Peyer's patch (tissue), 4 donors: ENCODE measurements around the gene DDX11. TPM values are rescaled to one million over a fixed set of nuclear protein-coding genes. Genes with fewer than 3 reads are reported as not detected.

ENCODE experiments used
- DNase-seq, 3 donors: peaks; one replicate each; pipeline ENCODE4 v3.0.0-alpha.2; 2017 to 2019
- H3K27ac ChIP-seq, 4 donors: fragments of 200-600 bp; sonication (generic); one replicate each; pipeline ENCODE4 v1.5.1; 2016 to 2019
- H3K27me3 ChIP-seq, 2 donors: fragments of 200-600 bp; sonication (generic); one replicate each; pipeline ENCODE4 v1.5.1; 2019
- H3K36me3 ChIP-seq, 3 donors: fragments of 200-600 bp; sonication (generic); one replicate each; pipeline ENCODE4 v1.5.1; 2016 to 2019
- H3K4me1 ChIP-seq, 4 donors: fragments of 200-600 bp; sonication (generic); one replicate each; pipeline ENCODE4 v1.5.1; 2016 to 2019
- H3K4me3 ChIP-seq, 4 donors: fragments of 200-600 bp; sonication (generic); 1 replicate in 3 of 4; 2 replicates in 1 of 4; pipeline ENCODE4 v1.5.1; 2016 to 2019; ENCODE audit warnings: mild to moderate bottlenecking in 1 of 4
- H3K9me3 ChIP-seq, 4 donors: fragments of 200-600 bp; sonication (generic); one replicate each; pipeline ENCODE4 v1.5.1; 2016 to 2019; ENCODE audit warnings: mild to moderate bottlenecking in 1 of 4
- CTCF ChIP-seq, 6 experiments: fragments of 450-650 bp in 4 of 6; fragments of 200-600 bp in 2 of 6; sonication (generic) in 1 of 6; IDR thresholded peaks; one replicate each; pipeline ENCODE4 v1.5.1; 2017 to 2019; ENCODE audit warnings: antibody characterized with exemption in 6 of 6, mild to moderate bottlenecking in 3 of 6, moderate library complexity in 1 of 6
- POLR2A ChIP-seq, 2 donors: fragments of 450-650 bp; IDR thresholded peaks; one replicate each; pipeline ENCODE4 v1.5.1; 2017; ENCODE audit warnings: antibody characterized with exemption in 2 of 2, mild to moderate bottlenecking in 2 of 2, moderate library complexity in 2 of 2
- total RNA-seq, 4 donors: library from RNA; depleted of rRNA; stranded (reverse); fragments of >200 nt; gene quantifications; one replicate each; pipeline ENCODE4 v1.1.0, GENCODE V29; 2016

DDX11 gene
- total RNA-seq, 4 donors from 2014 or later, result 53.1 to 189 (median 100) TPM

GRCh38 chr12:31117203-31118011 lies 43.7 kb downstream of the DDX11 start:
- H3K27ac ChIP-seq, result no peak overlapping the region
- H3K4me1 ChIP-seq, result peaks cover 0 to 23% (median 0%) of the 10 kb centered on the region in 4 donors
- peak; percentile 40 to 80 (median 78) for DNase-seq
- H3K9me3 ChIP-seq, result no peaks in the 10 kb centered on the region
- no peaks in the 10 kb centered on the region for H3K36me3 ChIP-seq
- peak overlapping the region; percentile 34 to 66 (median 53) for H3K4me3 ChIP-seq
- H3K27me3 ChIP-seq, result no peaks in the 10 kb centered on the region
- peak in 4 of 6 experiments; percentile 49 to 82 (median 62) for TF ChIP-seq CTCF (IDR thresholded peaks at IDR 0.05)
- no peak for TF ChIP-seq POLR2A (IDR thresholded peaks at IDR 0.05)

GRCh38 chr12:31118347-31119191 lies 44.9 kb downstream of the DDX11 start:
- no peak for TF ChIP-seq CTCF (IDR thresholded peaks at IDR 0.05)
- TF ChIP-seq POLR2A (IDR thresholded peaks at IDR 0.05), result no peak
- Histone ChIP-seq H3K27ac (no peak overlapping the region), H3K9me3 (no peaks in the 10 kb centered on the region), H3K4me1 (peaks cover 0 to 23% (median 0%) of the 10 kb centered on the region in 4 donors), H3K27me3 (no peaks in the 10 kb centered on the region), H3K4me3 (peak overlapping the region; percentile 34 to 66 (median 53)), H3K36me3 (no peaks in the 10 kb centered on the region)
- peak in 2 of 3 donors; percentile 52 to 78 for DNase-seq

GRCh38 chr12:31119192-31119802 lies 45.6 kb downstream of the DDX11 start:
- TF ChIP-seq CTCF (IDR thresholded peaks at IDR 0.05) (no peak), POLR2A (IDR thresholded peaks at IDR 0.05) (no peak)

GRCh38 chr12:31119803-31120211 lies 46.1 kb downstream of the DDX11 start:
- Histone ChIP-seq H3K9me3 (no peaks in the 10 kb centered on the region), H3K4me3 (peak overlapping the region in 2 of 4 donors; percentile 34 to 57), H3K27ac (no peak overlapping the region)

More at GRCh38 chr12:31119192-31119802, 45.6 kb downstream of the DDX11 start:
- peak overlapping the region in 1 of 4 donors; percentile 31 for H3K27ac ChIP-seq
- H3K9me3 ChIP-seq, result no peaks in the 10 kb centered on the region
- peak; percentile 24 to 48 (median 46) for DNase-seq
- H3K4me1 ChIP-seq, result peaks cover 0 to 23% (median 0%) of the 10 kb centered on the region in 4 donors
- H3K27me3 ChIP-seq, result no peaks in the 10 kb centered on the region
- peak overlapping the region in 3 of 4 donors; percentile 34 to 66 (median 57) for H3K4me3 ChIP-seq
- H3K36me3 ChIP-seq, result no peaks in the 10 kb centered on the region

More at GRCh38 chr12:31119803-31120211, 46.1 kb downstream of the DDX11 start:
- Histone ChIP-seq H3K36me3 (no peaks in the 10 kb centered on the region), H3K27me3 (no peaks in the 10 kb centered on the region), H3K4me1 (peaks cover 0 to 23% (median 0%) of the 10 kb centered on the region in 4 donors)
- no peak for DNase-seq
- TF ChIP-seq CTCF (IDR thresholded peaks at IDR 0.05), result no peak
- TF ChIP-seq POLR2A (IDR thresholded peaks at IDR 0.05), result no peak
